ENCODE data around the gene PRPSAP1.

PRPSAP1 gene

DNA sequence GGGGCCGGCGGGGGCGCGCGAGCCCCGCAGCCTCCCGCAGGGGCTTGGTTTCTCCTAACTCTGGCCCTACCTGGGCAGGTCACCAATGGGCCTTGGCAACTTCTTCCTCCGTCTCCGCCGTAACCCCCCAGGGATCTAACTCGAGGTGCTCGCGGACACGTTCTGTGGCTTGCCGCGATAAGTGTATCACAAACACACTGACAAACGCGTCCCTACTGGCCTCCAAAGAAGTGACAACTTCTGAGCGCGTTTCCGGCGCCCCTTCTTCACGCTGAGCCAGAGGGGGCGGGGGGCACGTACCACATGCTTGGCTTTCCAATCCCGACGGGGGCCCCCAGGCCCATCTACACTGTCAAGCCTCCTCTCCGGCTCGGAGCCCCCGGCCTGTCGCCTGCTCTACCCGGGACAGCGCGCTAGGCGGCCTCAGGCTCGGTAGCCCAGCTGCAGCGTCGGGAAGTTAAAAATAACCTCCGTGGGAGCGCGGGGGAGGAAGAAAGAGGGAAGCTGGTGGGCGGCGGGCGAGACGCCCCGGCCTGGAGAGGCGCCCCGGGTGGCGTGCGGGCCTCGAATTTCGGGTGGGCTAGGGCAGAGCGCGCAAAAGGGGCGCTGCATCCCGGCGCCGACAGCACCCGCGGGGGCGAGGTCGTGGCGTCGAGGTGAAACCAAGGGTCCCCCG lies 30.0 kb upstream of the PRPSAP1 start:
- DNase-seq: peak in 2 of 3 experiments; percentile 44 to 46

DNA sequence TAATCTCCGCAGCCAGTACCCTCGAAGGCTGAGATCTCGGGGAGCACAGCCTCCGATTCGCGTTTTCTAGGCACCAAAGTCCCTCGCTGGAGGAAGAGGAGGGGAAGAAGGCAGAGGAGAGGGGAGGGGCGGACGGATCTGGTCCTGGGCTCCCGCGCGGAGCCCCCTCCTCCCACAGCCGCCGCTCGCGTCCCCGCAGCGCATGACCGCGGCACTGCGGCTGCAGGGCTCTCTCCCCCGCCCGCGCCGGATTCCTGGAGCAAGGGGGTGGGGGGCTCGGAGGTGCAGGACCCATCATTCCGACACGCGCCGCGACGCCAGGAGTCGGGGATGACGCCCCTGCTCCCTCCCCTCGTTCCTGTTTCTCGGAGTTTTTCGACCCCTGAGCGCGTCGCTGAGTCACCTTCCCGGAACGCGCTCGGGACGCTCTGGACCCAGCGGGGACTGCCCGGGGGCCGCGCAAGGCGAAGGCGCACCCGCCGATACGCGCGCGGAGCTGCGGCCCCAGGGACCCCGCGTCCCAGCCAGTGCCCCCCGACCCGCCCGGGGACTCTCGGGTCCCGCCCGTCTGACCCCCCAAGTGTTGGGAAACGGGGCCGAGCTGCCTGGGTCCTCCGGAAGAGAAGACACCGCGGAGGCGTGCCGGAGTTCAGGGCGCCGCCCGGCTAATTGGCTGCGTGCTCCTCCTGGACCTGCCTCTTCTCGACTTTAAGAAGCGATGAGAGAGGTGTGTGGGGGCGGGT lies 29.3 kb upstream of the PRPSAP1 start:
- DNase-seq: peak in 2 of 3 experiments; percentile 16 to 26

DNA sequence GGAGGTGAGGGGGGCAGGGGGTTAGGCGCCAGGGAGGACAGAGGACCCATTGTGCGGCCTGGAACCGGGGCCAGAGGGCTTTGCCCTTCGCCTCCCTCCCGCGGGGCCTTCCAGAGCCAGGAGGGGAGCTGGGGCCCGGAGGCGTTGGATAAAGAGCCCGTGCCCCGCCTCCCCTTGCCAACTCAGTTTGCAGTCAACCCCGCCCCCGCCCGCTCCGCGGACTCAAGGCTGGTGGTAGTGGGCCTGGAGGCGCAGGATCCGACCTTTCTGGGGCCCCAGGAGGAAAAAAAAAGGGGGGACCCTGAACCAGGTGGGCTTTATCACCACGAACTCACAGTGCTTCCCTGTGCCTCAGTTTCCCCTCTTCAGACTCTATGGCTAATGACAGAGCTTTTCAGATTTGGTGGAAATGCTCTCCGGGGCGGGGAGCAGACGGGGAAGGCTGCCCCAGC lies 28.7 kb upstream of the PRPSAP1 start:
- no peak for DNase-seq

DNA sequence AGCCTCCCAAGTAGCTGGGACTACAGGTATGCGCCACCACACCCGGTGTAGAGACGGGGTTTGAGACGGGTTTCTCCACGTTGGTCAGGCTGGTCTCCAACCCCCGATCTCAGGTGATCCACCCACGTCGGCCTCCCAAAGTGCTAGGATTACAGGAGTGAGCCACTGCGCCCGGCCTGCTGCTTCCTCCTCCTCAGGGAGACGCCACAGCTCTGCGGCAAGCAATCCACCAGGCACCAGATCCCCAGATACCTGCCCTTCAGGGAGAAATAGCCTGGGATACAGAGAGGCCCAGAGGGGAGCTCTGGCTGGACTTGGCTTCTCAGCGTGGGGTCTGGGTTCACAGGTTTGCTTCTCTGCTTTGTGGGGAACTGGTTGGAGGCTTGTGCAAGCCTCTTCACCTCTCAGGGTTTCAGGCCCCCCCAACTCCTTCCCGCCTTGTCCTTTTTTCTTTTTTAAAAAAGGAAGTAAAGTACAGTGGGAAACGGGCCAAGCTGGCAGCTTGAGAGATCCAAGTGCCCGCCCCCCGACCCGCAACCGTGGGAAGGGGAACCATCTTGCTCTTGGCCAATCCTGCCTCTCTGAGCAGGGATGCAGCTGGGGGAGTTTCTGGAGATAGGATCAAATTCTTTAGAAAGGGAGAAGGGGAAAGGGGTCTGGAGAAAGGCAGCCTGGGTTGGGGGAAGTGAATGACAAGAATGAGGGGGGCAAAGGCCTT lies 28.1 kb upstream of the PRPSAP1 start:
- no peak for DNase-seq

DNA sequence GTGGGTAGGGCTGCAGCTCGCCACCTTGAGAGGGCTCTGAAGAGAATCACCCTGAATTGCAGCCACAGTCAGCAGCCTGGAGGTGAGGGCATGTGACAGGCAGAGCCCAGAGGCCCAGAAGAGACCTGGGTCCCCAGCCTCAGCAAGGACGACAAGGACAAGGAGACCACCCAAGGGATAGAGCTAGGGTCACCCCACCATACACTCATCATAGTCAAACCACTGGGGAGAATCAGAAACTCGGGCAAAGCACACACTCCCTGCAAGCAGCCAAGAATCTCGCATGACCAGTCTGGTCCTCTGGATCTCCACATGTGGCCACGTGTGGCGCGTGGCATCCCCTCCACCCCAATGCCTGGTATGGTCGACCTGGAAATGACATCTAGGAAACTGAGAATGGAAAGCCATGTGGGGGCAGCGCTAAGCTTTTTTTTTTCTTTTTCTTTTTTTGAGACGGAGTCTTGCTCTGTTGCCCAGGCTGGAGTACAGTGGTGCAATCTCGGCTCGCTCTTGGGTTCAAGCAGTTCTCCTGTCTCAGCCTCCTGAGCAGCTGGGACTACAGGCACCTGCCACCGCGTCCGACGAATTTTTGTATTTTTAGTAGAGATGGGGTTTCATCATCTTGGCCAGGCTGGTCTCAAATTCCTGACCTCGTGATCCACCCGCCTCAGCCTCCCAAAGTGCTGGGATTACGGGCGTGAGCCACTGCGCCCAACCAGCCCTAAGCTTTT lies 26.1 kb upstream of the PRPSAP1 start:
- DNase-seq: no peak

DNA sequence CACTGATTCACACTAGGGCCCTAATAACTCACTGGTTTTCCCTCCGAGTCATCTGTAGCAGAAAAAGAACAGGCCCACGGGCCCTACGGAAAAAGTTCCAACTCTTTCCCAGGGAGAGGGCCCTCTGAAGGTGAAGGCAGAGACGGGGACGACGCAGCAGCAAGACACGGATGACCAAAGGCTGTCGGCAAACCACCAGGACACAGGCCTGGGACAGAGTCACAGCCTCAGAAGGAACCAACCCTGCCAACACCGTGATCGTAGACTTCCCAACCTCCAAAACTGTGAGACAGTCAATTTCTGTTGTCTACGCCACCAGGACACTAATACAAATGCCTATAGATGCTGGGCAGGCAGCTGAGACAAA lies 25.5 kb upstream of the PRPSAP1 start:
- no peak for DNase-seq

DNA sequence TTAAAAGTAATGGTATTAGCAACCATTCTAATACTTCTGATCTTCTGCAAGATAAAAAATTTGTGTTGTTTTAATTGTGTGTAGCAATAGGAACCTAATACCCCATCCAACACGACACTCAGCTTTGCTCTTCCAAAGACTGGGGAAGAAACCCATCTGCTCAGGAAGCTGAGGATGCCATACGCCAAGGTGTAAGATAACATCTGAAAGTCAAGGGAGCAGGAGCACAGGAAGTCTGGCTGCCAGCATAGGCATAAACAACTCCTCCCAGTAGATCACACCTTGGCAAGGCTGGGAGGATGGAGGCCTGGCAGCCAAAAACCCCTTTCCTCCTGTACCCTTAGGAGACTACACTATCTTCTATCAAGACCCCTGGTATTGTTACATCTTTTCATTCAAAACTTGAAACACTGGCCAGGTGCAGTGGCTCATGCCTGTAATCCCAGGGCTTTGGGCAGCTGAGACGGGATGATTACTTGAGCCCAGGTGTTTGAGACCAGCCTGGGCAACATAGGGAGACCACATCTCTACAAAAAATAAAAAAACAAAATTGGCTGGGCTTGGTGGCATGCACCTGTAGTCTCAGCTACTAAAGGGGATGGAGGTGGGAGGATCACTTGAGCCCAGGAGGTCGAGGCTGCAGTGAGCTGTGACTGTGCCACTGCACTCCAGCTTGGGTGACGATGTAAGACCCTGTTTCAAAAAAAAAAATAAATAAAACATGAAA lies 25.0 kb upstream of the PRPSAP1 start:
- no peak for DNase-seq

DNA sequence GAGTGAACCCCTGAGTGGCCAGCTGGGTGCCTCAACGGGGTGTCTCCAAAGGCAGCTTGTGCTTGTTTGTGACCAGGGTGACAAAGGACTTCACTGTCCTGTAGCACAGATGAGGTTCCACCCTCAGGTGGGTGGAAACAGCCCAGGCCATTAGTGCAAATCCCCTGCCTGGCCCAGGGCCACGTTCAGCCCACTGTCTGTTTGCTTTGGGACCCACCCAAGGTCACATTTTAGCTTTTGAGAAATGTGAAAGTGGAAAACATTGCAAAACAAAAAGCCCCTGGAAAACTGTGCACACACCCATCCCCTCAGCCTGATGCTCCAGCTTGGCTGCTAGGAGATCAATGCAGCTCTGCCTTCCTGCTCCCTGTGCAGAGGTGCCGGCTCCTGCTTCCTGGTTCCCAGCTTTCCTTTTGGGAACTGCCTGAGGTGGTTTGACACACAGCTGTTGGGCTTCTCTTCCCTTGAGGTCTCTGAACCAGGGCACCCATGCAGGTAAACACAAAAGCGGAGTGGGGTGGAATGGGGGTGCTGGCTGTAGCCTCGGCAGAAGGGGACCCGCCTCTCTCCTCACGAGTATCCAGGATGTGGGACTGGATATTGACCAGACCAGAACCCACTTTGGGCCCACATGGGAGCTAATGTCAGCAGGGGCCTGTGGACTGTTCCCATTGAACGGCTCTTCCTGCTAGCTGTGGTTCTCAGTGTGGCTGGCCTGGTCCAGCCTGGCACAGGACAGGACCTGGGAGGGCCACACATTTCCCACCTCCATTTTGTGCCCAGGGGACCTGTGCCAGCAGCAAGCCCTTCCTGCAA lies 22.8 kb upstream of the PRPSAP1 start:
- no peak for DNase-seq

DNA sequence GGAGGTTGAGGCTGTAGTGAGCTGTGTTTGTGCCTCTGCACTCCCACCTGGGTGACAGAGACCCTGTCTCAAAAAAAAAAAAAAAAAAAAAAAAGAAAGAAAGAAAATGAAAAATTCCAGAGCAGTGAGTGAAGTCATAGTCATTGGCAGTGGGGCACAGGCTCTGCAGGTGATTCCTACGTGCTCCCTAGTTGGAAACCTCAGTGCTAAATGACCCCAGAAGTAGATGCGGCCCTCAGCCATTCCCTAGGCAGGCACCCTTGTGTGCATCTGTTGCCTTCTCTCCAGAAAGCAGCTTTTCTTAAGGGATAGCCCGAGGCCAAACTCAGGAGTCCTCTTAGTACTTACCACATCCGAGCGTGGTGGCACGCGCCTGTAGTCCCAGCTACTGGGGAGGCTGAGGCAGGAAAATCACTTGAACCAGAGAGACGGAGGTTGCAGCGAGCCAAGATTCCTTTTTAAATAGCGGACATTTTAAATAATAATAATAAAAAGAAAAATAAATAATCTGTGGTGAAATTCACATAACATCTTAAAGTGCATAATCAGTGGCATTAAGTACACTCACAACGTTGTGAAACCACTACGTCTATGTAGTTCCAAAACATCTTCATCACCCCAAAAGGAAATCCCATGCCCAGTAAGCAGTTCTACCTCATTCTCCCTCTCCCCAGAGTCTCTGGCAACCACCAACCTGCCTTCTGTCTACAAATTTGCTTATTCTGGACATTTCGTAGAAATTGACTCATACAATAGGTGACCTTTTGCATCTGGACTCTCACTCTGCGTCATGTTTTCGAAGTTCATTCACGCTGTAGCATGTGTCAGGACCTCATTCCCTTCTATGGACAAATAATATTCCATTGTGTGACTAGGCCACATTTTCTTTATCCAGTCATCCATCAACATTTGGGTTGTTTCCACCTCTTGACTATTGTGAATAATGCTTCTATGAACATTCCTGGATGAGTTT lies 18.2 kb upstream of the PRPSAP1 start:
- no peak for DNase-seq

DNA sequence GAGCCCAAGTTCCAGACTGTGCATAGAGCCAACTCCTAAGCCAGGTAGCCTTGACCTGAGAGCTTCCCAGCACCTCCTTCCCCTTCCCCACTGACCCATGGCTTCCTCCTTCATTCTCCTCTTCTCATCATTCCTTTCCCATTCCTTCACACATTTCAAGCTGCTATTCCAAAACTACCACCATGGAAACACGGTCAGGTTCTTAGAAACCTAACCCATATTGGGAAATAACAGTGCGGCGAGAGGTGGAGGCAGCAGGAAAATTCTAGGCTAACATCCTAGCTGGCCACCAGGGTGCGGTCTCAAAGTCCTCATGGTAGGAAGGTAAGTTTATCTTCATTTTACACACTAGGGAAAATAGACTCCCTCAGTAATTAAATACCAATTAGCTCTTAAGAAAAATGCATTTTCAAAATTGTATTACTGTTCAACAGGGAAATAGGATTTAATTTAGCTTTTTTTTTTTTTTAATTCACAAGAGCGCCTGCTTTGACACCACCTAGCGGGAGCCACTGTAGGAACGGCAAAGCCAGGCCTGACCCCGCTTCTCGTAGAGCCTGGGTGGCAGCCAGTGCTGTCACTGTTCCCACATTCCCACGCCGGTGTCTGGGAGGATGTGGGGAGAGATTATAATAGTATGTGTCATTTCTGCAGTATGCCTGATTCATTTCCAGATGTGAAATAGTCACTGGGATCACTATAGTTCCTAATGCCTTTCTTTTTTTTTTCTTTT lies 16.7 kb upstream of the PRPSAP1 start:
- DNase-seq: no peak

DNA sequence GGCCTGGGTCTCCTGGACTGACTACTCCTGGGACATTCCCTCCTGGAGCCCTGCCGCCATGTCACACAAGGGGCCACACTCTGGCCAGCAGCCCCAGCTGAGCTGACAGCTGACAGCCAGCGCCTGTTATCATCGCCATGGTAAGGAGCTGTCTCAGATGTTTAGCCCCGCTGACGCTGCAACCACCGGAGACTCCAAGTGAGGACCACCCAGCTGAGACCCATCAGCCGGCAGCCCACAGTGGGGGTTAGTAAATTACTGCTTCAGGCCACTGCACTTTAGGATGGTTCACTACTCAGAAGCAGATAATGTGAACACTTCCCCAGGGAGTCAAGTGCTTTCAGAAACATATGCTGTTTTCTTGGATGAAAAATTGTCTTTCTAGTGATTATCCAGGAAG lies 16.1 kb upstream of the PRPSAP1 start:
- no peak for DNase-seq

DNA sequence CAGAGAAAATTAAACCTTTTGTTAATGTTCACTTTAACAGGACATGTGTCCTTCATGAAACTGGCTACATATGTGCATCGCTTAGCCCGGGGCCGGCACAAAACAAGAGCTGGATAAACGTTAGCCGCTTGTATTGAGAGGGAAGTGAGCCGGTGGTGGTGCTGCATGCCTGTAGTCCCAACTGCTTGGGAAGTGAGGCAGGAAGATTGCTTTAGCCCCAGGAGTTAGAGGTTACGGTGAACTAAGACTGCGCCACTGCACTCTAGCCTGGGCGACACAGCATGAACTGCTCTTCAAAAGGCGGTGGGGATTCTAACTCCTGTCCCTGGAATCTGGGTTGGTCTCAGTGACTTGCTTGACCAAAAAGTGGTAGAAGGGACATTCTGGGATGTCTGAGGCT lies 15.7 kb upstream of the PRPSAP1 start:
- DNase-seq: no peak

DNA sequence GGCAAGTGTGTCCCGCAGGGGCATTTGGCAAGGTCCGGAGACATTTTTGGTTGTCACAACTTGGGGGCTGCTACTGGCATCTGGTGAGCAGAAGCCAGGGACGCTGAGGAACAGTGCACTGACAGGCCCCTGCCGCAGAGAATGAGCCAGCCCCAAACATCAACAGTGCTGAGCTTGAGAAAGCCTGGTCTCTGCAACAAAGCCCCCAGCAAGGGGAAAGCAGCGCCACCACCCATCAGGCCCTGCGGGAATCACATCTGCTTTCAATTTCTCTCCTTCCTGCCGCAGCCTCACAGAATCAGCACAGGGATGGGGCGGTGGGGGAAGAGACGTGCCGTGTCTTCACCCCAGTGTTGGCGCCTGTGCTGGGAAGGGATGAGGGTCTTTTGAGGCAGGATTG lies 14.8 kb upstream of the PRPSAP1 start:
- no peak for DNase-seq

DNA sequence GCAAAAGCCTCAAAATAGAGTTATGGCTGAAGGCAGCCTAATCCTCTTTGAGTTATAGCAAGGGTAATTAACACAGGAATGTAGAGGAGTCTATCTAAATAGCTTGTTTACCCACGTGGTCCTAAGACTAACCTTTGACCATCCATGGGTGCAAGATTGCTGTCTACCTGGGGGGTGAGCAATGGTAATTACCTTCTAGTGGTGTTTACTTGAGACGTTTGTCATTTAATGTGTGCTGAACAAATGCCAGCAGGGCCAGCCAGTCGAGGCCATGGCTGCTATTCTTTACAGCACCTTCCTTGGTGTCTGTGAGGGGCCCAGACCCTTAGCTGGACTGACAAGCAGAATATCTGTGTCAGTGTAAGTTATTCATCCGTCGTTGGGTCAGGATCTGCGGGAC lies 13.9 kb upstream of the PRPSAP1 start:
- no peak for DNase-seq

DNA sequence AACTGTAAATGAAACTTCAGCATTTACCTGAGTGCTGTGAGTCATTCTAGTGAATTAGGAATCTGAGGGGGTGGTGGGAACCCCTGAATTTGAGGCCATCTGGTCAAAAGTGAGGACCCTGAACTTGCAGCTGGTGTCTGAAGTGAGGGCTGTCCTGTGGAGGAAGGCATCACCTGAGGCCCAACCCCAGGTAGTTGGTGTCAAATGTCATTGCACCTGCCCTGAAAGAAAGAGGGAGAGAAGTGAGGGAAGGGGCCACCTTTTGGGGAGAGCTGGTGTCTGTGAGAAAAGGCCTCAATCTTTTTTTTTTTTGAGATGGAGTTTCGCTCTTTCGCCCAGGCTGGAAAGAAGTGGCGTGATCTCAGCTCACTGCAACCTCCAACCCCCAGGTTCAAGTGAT lies 12.5 kb upstream of the PRPSAP1 start:
- DNase-seq: no peak

DNA sequence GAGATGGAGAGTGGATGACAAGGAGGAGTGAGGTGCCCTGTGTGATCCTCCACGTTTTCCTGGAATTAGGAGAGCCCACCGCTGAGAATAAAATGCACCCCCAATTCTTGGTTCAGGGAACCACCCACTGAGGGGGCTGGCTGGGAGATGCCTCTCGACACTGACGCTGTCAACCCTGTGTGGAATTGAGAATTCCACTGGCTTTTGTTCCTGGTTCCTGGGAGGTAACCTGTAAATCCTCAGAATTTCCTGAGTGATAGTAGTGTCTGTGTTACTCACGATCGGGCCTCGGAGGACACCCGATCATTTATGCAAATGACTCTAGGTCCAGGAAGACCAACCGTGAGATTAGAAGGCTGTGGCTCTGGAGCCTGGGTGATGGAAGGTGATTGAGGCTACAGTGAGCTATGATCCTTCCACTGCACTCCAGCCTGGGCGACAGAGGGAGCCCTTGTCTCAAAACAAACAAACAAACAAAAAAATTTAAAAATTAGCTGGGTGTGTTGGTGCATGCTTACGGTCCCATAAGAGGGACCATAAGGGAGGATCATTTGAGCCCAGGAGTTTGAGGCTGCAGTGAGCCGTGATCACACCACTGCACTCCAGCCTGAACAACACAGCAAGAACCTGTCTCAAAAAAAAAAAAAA lies 11.7 kb upstream of the PRPSAP1 start:
- no peak for DNase-seq

DNA sequence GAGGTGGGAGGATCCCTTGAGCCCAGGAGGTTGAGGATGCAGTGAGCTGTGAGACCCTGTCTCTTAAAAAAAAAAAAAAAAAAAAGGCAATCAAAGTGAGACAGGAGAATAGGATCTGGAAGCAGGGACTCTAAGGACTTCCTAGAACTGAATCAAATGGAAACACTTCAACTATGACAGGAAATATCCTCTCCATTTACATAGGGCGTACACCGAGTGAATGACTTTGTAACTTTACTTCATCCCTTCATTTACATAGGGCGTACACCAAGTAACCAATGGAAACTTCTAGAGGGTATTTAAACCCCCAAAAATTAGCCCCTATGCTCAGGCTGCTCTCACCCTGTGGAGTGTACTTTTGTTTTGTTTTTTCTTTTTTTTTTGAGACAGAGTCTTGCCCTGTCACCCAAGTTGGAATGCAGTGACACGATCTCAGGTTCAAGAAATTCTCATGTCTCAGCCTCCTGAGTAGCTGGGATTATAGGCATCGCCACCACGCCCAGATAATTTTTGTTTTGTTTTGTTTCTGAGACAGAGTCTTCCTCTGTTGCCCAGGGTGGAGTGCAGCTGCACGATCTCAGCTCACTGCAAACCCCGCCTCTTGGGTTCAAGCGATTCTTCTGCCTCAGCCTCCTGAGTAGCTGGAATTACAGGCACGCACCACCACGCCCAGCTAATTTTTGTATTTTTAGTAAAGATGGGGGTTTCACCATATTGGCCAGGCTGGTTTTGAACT lies 9.6 kb upstream of the PRPSAP1 start:
- no peak for DNase-seq

DNA sequence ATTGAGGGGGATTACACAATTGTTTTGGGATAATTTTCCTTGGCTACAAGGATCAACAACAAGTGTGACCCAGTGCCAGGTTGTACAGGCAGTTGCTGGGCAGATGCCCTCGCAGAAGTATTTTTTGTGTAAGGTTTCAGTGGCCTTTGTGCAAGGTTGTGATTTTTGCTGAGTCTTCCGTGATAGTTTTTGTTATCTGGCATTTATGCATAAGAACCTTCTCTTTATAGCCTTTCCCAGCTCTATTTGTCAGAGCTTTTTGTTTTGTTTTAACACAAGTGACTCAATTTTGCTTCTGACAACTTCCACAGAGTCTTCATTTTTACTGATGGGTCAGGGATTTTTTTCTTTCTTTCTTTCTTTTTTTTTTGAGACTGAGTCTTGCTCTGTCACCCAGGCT lies 6.7 kb upstream of the PRPSAP1 start:
- no peak for DNase-seq

Measured in NCI-H1417 (cell line).